ENCODE measurements around the gene GRIFIN. TPM values are rescaled to one million over a fixed set of nuclear protein-coding genes. Genes with fewer than 3 reads are reported as not detected.

The GRIFIN gene
- total RNA-seq, 1 donor from 2014 or later: not detected

GRCh38 chr7:2475678-2476015, 551 bp downstream of the GRIFIN start:
- ATAC-seq (ENCODE audit: low read depth) (no peak), DNase-seq (no peak)
- intact Hi-C loops (cut with micrococcal nuclease): loop anchor here (2.0 kb wide), 2 partner anchors 33 to 133 kb away; no protein-coding TSS in a partner anchor
- Mint-ChIP-seq H3K9me3 (no peaks in the 10 kb centered on the region), H3K27me3 (peaks cover 1% of the 10 kb centered on the region), H3K4me1 (peaks cover 11% of the 10 kb centered on the region), H3K27ac (no peak overlapping the region), H3K36me3 (ENCODE audit: low read depth) (no peaks in the 10 kb centered on the region), H3K4me3 (no peak overlapping the region)
- CTCF ChIA-PET: no interaction called here
- POLR2A ChIA-PET: no interaction called here
- no peak for TF ChIP-seq CTCF (IDR thresholded peaks at IDR 0.05)

- no peak for TF ChIP-seq CTCF (IDR thresholded peaks at IDR 0.05)
- no peak for ATAC-seq (ENCODE audit: low read depth)
- Mint-ChIP-seq H3K27ac (no peak overlapping the region), H3K36me3 (ENCODE audit: low read depth) (no peaks in the 10 kb centered on the region), H3K9me3 (no peaks in the 10 kb centered on the region), H3K4me1 (peaks cover 11% of the 10 kb centered on the region), H3K27me3 (peaks cover 4% of the 10 kb centered on the region), H3K4me3 (no peak overlapping the region)
- CTCF ChIA-PET: interaction anchor here (1.2 kb wide), 1 partner anchor 23 kb away, joined by 3 read pairs; no protein-coding TSS in a partner anchor
- DNase-seq: no peak
- POLR2A ChIA-PET: no interaction called here
- intact Hi-C loops (cut with micrococcal nuclease): no loop called here
Measured at GRCh38 chr7:2474813-2475677, 1.2 kb downstream of the GRIFIN start.

- no peaks in the 10 kb centered on the region for H3K9me3 Mint-ChIP-seq
- DNase-seq (no peak), ATAC-seq (ENCODE audit: low read depth) (no peak)
- POLR2A ChIA-PET: interaction anchor here (0.6 kb wide), 1 partner anchor 149 kb away, joined by 10 read pairs; no protein-coding TSS in a partner anchor
- H3K27me3 Mint-ChIP-seq: peaks cover 4% of the 10 kb centered on the region
- CTCF ChIA-PET: interaction anchor here (1.2 kb wide), 1 partner anchor 22 kb away, joined by 3 read pairs; no protein-coding TSS in a partner anchor
- intact Hi-C loops (cut with micrococcal nuclease): no loop called here
- no peaks in the 10 kb centered on the region for H3K36me3 Mint-ChIP-seq (ENCODE audit: low read depth)
- peaks cover 11% of the 10 kb centered on the region for H3K4me1 Mint-ChIP-seq
- H3K4me3 Mint-ChIP-seq: no peak overlapping the region
- H3K27ac Mint-ChIP-seq: no peak overlapping the region
- no peak for TF ChIP-seq CTCF (IDR thresholded peaks at IDR 0.05)
Measured at GRCh38 chr7:2474224-2474623, 2.0 kb downstream of the GRIFIN start.

- ChIA-PET POLR2A (interaction anchor here (0.6 kb wide), 1 partner anchor 149 kb away, joined by 10 read pairs; no protein-coding TSS in a partner anchor), CTCF (interaction anchor here (1.2 kb wide), 1 partner anchor 22 kb away, joined by 3 read pairs; no protein-coding TSS in a partner anchor)
Measured at GRCh38 chr7:2473496-2474180, 2.6 kb downstream of the GRIFIN start.

More at GRCh38 chr7:2473496-2474180, 2.6 kb downstream of the GRIFIN start:
- ATAC-seq (ENCODE audit: low read depth) (no peak), DNase-seq (no peak)
- Mint-ChIP-seq H3K36me3 (ENCODE audit: low read depth) (no peaks in the 10 kb centered on the region), H3K27me3 (peaks cover 4% of the 10 kb centered on the region), H3K9me3 (no peaks in the 10 kb centered on the region), H3K27ac (no peak overlapping the region), H3K4me1 (peaks cover 14% of the 10 kb centered on the region), H3K4me3 (no peak overlapping the region)
- intact Hi-C loops (cut with micrococcal nuclease): no loop called here
- TF ChIP-seq CTCF (IDR thresholded peaks at IDR 0.05): no peak

Data from activated B cell treated with CpG ODN at 0.5 μM for 24 hours (primary cell).